Activated naive CD8-positive, alpha-beta T cell treated with anti-CD3 and anti-CD28 coated beads, Interleukin-2, amount 50 U/mL, for 24 hours (primary cell): ENCODE data around the gene CTAGE6.
"Not testable (repeated sequence)": the region's sequence is repeated elsewhere in the genome, so short reads cannot be mapped to it uniquely, and the experiment has no call there.

Experiments used
- ATAC-seq: fragments of 150-1000 bp; cut with Tn5 transposase; one replicate; pipeline ENCODE4 v1.10.0; 2021
- DNase-seq: peaks from one replicate; pipeline ENCODE4 v3.0.0; 2021
- H3K27ac Mint-ChIP-seq: one replicate; pipeline ENCODE4 v1.8.0; 2021; ENCODE audit warnings: mild to moderate bottlenecking, mixed read lengths
- H3K27me3 Mint-ChIP-seq: one replicate; pipeline ENCODE4 v1.8.0; 2021; ENCODE audit warnings: mixed read lengths
- H3K36me3 Mint-ChIP-seq: one replicate; pipeline ENCODE4 v1.8.0; 2021; ENCODE audit warnings: low read depth, mixed read lengths
- H3K4me1 Mint-ChIP-seq: one replicate; pipeline ENCODE4 v1.8.0; 2021; ENCODE audit warnings: mixed read lengths
- H3K4me3 Mint-ChIP-seq: one replicate; pipeline ENCODE4 v1.8.0; 2021; ENCODE audit warnings: mild to moderate bottlenecking, moderate library complexity, mixed read lengths
- H3K9me3 Mint-ChIP-seq: one replicate; pipeline ENCODE4 v1.8.0; 2021; ENCODE audit warnings: mixed read lengths

CTAGE6 gene

GRCh38 chr7:143757596-143757995, at the start of gene CTAGE6:
Gene CTAGE6, minus strand, starts transcription at chr7:143757696. Its CDS starts 38 bp downstream, at chr7:143757658.
- not testable (repeated sequence) for ATAC-seq, H3K36me3 Mint-ChIP-seq

GRCh38 chr7:143806664-143807071, 49.2 kb upstream of the CTAGE6 start:
- not testable (repeated sequence) for ATAC-seq, H3K9me3 Mint-ChIP-seq, H3K4me1 Mint-ChIP-seq, H3K27ac Mint-ChIP-seq, H3K27me3 Mint-ChIP-seq, H3K36me3 Mint-ChIP-seq, DNase-seq, H3K4me3 Mint-ChIP-seq

More at GRCh38 chr7:143757596-143757995, at the start of gene CTAGE6:
- DNase-seq, H3K4me3 Mint-ChIP-seq, H3K4me1 Mint-ChIP-seq, H3K9me3 Mint-ChIP-seq, H3K27ac Mint-ChIP-seq, H3K27me3 Mint-ChIP-seq: not testable (repeated sequence)

- not testable (repeated sequence) for ATAC-seq, H3K27me3 Mint-ChIP-seq, H3K4me1 Mint-ChIP-seq, H3K27ac Mint-ChIP-seq, H3K9me3 Mint-ChIP-seq, H3K4me3 Mint-ChIP-seq, H3K36me3 Mint-ChIP-seq, DNase-seq
These were observed 40.4 kb upstream of the CTAGE6 start for GRCh38 chr7:143797896-143798290.

- H3K4me3 Mint-ChIP-seq, H3K9me3 Mint-ChIP-seq, H3K36me3 Mint-ChIP-seq, DNase-seq, H3K27ac Mint-ChIP-seq, ATAC-seq, H3K4me1 Mint-ChIP-seq, H3K27me3 Mint-ChIP-seq: not testable (repeated sequence)
These were observed 39.8 kb upstream of the CTAGE6 start for GRCh38 chr7:143797119-143797895.

GRCh38 chr7:143795653-143796052, 38.2 kb upstream of the CTAGE6 start:
- H3K4me1 Mint-ChIP-seq, DNase-seq, H3K4me3 Mint-ChIP-seq, H3K27ac Mint-ChIP-seq, H3K9me3 Mint-ChIP-seq, H3K36me3 Mint-ChIP-seq, H3K27me3 Mint-ChIP-seq, ATAC-seq: not testable (repeated sequence)

GRCh38 chr7:143792633-143793032, 35.1 kb upstream of the CTAGE6 start:
- H3K36me3 Mint-ChIP-seq, H3K4me1 Mint-ChIP-seq, H3K4me3 Mint-ChIP-seq, H3K27me3 Mint-ChIP-seq, H3K9me3 Mint-ChIP-seq, H3K27ac Mint-ChIP-seq: not testable (repeated sequence)
- DNase-seq, result peak; percentile 22
- peak; percentile 100 for ATAC-seq

- H3K9me3 Mint-ChIP-seq, H3K4me3 Mint-ChIP-seq, H3K27me3 Mint-ChIP-seq, DNase-seq, ATAC-seq, H3K27ac Mint-ChIP-seq, H3K36me3 Mint-ChIP-seq, H3K4me1 Mint-ChIP-seq: not testable (repeated sequence)
These were observed 28.1 kb upstream of the CTAGE6 start for GRCh38 chr7:143785415-143786182.

- not testable (repeated sequence) for DNase-seq, H3K4me1 Mint-ChIP-seq, H3K9me3 Mint-ChIP-seq, ATAC-seq, H3K27ac Mint-ChIP-seq, H3K27me3 Mint-ChIP-seq, H3K36me3 Mint-ChIP-seq, H3K4me3 Mint-ChIP-seq
These were observed 22.1 kb upstream of the CTAGE6 start for GRCh38 chr7:143779591-143779990.

GRCh38 chr7:143772738-143773468, 15.4 kb upstream of the CTAGE6 start:
- H3K4me1 Mint-ChIP-seq, DNase-seq, H3K4me3 Mint-ChIP-seq, H3K27ac Mint-ChIP-seq, H3K36me3 Mint-ChIP-seq, H3K9me3 Mint-ChIP-seq, H3K27me3 Mint-ChIP-seq: not testable (repeated sequence)
- ATAC-seq, result peak; percentile 59

GRCh38 chr7:143767531-143767930, 10.0 kb upstream of the CTAGE6 start:
- H3K27me3 Mint-ChIP-seq, ATAC-seq, H3K4me3 Mint-ChIP-seq, DNase-seq, H3K27ac Mint-ChIP-seq, H3K9me3 Mint-ChIP-seq, H3K36me3 Mint-ChIP-seq, H3K4me1 Mint-ChIP-seq: not testable (repeated sequence)

GRCh38 chr7:143765678-143766077, 8.2 kb upstream of the CTAGE6 start:
- not testable (repeated sequence) for H3K4me3 Mint-ChIP-seq, DNase-seq, H3K27me3 Mint-ChIP-seq, H3K9me3 Mint-ChIP-seq, H3K27ac Mint-ChIP-seq, H3K4me1 Mint-ChIP-seq, H3K36me3 Mint-ChIP-seq
- peak; percentile 49 for ATAC-seq

GRCh38 chr7:143763065-143763464, 5.6 kb upstream of the CTAGE6 start:
- ATAC-seq, result not testable (repeated sequence)

GRCh38 chr7:143745340-143745739, 12.2 kb downstream of the CTAGE6 start:
- not testable (repeated sequence) for ATAC-seq, H3K27ac Mint-ChIP-seq, DNase-seq, H3K4me1 Mint-ChIP-seq, H3K9me3 Mint-ChIP-seq, H3K4me3 Mint-ChIP-seq, H3K36me3 Mint-ChIP-seq, H3K27me3 Mint-ChIP-seq

More at GRCh38 chr7:143763065-143763464, 5.6 kb upstream of the CTAGE6 start:
- H3K27me3 Mint-ChIP-seq, H3K4me1 Mint-ChIP-seq, DNase-seq, H3K9me3 Mint-ChIP-seq, H3K4me3 Mint-ChIP-seq, H3K36me3 Mint-ChIP-seq, H3K27ac Mint-ChIP-seq: not testable (repeated sequence)

- H3K36me3 Mint-ChIP-seq, H3K4me1 Mint-ChIP-seq, DNase-seq, H3K4me3 Mint-ChIP-seq, H3K27ac Mint-ChIP-seq, ATAC-seq, H3K9me3 Mint-ChIP-seq, H3K27me3 Mint-ChIP-seq: not testable (repeated sequence)
These were observed 20.3 kb downstream of the CTAGE6 start for GRCh38 chr7:143737037-143737819.
